NCI-H345 treated with DMSO at 0.1 percent for 48 hours (cell line): ENCODE data around the gene PDCD1.
"Not testable (repeated sequence)": the region's sequence is repeated elsewhere in the genome, so short reads cannot be mapped to it uniquely, and the experiment has no call there.

Experiments
- DNase-seq: peaks from one replicate; lab custom pipeline; 2025; ENCODE audit not compliant: unreplicated experiment; lab: John Stamatoyannopoulos, UW

PDCD1 gene

GRCh38 chr2:241814643-241815476 lies 43.8 kb downstream of the PDCD1 start:
- no peak for DNase-seq

DNA sequence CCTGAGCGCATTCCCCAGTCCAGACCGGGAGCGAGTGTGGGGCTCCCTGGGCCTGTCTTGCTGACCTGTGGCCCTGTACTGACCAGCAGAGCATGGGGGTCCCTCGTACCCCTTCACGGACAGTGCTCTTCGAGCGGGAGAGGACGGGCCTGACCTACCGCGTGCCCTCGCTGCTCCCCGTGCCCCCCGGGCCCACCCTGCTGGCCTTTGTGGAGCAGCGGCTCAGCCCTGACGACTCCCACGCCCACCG lies 44.4 kb downstream of the PDCD1 start:
- DNase-seq, result no peak

DNA sequence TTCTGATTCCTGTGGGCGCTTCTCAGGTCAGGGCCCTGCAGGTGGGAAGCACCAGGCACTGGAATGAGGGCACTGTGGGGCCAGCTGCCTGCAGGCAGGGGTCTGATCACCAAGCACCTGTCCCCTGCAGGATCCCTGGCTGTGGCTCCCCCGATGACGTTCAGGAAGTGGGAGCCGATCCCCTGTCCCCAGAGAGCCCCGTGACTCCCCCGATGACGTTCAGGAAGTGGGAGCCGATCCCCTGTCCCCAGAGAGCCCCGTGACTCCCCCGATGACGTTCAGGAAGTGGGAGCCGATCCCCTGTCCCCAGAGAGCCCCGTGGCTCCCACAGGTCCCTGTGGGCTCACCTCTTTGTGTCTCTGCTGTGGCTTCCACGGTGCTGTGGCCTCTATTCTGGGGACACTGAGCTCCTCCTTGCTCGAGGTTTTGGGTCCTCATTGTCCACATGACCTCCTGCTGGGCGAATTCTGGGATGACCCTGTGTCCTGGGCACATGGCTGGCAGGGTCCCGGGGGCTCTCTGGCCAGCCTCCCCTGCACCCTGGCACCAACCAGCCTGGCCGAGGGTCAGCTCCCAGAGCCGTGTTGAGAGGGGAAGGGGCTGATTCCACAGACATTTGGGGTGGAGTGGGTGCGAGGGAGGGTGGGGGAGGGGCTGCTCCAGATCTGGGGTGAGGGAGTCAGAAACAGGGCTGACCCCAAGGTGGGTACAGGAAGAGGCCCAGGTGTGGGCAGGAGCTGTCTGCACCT lies 44.9 kb downstream of the PDCD1 start:
- DNase-seq, result no peak

DNA sequence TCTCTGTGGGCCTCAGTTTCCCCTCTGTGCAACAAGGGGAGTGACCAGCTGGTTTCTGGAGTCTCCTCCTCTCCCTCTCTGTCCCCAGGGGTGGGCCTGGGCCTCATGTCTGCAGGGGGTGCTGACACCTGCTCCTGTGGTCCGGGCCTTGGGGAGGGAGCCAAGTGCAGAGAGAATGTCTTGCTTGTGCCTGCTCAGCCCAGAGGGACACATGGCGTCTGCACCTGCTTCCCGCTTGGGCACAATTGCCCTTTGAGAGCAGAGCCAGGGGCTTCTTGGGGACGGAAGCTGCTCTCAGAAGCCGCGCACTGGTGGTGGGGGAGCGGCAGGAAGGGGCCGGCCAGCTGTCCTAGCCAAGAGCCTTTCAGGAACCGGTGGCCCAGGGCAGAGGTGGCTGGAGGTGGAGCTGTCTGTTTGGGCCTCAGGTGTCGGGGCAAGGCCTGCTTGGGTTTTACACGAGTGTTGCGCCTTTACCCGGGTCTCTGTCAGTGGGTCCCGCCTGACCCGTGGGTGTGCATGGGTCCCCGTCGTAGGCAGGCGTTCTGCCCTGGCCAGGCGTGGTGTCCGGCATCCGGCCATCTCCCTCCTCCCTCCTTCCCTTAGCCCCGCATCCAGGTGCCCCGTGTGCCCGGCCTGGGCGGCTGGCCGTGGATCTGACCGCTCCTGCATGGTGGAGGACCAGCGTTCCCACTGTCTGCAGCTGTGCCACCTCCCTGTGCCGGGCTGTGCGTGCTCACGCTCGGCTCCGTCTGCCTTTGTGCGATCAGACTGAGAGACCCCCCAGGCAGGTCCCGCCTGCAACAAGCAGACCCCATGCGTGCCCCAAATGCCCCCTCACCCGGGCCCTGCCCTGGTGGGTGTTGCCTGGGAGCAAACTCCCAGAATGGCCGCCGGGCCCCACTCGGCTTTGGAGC lies 45.7 kb downstream of the PDCD1 start:
- DNase-seq, result no peak

GRCh38 chr2:241811952-241812729 lies 46.6 kb downstream of the PDCD1 start:
- DNase-seq, result no peak

- DNase-seq, result no peak
Observed at GRCh38 chr2:241811201-241811951, 47.3 kb downstream of the PDCD1 start.

DNA sequence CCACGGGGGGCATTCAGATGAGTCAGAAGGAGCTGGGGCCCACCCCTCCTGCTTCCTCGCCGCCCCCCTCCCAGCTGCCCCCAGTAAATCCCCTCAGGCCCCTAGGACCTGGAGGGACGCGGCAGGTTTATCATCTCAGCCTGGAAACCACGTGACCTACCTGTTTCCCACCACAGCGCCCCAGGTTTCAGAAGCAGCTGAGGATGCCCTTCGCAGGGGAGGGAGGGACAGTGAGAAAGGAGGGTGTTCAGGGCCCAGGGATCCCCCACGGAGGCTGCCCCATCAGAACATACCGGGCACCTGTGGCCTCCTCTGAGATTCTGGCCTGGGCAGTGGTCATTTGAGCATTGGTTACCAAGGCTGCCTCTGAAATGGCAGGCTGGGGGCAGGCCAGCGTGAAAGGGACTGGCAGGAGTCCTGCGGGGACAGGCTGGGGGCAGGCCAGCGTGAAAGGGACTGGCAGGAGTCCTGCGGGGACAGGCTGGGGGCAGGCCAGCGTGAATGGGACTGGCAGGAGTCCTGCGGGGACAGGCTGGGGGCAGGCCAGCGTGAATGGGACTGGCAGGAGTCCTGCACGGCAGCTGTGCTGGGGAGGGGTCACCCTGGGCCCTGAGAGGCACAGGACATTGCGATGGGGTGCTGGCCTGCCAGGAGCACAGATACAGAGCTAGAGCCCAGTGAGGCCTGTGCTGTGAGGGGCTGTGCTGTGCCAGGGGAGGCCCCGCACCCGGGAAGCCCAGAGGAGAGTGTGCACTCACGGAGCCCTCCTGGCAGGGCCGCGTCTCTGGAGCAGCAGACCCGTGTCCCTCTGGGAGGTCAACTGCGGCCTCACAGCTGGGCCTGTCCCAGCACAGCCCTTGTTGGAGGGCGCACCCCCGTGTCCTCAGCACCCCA lies 48.1 kb downstream of the PDCD1 start:
- no peak for DNase-seq

DNA sequence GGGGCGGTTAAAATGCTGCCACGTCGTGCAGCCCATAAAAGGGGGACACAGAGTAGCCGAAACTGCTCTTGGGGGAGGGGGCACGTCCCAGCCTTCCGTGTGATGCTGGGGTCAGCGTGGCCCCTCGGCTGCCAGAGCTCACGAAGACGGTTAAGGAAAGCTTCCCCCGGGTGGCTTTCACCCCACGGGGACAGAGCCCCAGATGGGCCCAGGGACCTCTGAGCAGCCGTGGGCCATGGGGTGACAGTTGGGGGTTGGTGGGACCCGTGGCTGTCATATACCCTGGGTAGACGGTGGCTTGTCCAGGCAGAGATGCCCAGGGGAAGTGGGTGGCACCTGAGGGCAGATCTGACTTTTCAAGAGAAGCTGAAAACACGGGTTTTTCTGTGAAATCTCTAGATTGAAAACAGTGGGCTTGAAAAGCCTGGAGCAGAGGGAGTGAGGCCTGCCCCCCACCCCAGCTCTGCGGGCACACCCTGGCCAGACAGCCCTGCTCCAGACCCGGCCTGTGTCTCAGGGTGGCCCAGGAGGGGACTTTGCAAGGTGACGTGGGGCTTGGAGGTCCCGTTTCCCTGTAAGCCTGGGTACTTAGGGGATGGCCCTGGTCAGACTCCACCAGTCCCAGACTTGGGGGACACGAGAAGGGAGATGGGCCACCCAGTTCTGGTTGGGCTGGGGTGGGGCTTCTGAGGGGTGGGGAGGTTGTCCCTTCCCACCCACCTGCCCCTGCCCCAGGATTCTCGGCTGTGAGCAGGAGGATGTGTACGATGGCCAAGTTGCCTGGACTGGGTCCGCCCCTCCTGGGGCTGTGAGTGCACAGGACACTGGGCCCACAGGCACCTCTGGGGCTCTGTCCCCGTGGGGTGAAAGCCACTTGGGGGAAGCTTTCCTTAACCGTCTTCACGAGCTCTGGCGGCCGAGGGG lies 49.0 kb downstream of the PDCD1 start:
- DNase-seq, result no peak

DNA sequence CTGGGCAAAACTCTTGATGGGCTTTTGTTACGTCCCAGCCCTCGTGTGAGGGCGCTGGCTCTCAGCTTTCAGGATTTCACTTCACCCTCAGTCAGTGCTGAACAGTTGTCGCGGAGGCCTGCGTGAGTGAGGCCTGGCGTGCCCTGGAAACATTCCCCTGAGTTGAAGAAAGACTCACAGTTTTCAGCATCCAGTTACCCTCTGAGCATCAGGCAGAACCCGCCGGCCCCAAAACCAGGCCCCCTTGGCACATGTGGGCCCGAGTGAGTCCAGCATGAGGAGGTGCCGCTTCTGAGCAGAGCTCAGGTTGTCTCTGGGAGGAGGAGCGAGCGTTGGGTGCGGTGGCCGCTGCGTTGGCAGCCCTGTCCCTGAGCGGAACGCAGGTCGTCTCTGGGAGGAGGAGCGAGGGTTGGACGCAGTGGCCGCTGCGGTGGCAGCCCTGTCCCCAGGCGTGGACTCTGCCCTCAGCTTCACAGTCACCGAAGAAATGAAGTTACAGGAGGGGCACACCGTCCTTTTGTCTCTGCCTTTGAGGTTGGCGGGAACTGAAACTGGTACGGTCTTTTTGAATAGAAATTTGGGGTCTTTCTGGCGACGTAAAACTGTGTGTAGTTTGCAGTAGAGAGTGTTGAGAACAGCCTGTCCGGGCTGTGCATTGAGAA lies 49.8 kb downstream of the PDCD1 start, which contains the start of gene NEU4:
Gene NEU4 (plus strand): TSS at position 473 of the 662 bp plus-strand sequence. CDS start 5,292 bp downstream, outside the sequence.
- DNase-seq, result no peak

DNA sequence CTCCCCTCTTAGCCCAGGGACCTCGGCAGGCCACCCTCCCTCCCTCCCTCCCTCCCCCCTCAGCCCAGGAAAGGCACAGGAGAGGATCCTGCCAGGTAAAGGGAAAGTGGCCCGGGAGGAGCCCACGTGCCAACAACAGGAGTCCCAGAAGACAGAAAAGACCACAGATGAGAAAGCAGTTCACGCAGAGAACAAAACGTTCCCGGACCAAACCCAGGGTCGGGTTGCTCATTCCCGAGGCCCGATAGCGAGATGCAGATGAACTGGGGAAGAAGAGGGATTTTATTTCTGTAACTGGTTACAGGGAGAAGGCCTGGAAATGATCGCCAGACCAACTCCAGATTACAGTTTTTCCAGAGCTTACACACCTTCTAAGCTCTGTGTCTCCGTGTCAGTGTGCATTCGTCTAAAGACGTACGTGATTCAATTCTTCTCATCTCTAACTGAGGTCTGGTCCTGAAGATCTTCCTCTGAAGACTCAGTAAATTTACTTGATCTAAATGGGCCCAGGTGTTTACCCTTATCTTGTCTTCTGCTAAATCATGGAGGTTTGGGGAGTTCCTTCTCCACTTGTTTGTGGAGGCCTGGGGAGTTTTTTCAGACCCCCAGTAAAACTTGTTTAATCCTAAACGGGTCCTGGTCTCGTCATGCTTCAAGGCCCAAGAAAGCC lies 50.5 kb downstream of the PDCD1 start:
- no peak for DNase-seq

DNA sequence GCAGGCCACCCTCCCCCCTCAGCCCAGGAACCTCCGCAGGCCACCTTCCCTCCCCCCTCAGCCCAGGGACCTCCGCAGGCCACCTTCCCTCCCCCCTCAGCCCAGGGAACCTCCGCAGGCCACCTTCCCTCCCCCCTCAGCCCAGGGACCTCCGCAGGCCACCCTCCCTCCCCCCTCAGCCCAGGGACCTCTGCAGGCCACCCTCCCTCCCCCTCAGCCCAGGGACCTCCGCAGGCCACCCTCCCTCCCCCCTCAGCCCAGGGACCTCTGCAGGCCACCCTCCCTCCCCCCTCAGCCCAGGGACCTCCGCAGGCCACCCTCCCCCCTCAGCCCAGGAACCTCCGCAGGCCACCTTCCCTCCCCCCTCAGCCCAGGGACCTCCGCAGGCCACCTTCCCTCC lies 52.5 kb downstream of the PDCD1 start:
- DNase-seq, result not testable (repeated sequence)

DNA sequence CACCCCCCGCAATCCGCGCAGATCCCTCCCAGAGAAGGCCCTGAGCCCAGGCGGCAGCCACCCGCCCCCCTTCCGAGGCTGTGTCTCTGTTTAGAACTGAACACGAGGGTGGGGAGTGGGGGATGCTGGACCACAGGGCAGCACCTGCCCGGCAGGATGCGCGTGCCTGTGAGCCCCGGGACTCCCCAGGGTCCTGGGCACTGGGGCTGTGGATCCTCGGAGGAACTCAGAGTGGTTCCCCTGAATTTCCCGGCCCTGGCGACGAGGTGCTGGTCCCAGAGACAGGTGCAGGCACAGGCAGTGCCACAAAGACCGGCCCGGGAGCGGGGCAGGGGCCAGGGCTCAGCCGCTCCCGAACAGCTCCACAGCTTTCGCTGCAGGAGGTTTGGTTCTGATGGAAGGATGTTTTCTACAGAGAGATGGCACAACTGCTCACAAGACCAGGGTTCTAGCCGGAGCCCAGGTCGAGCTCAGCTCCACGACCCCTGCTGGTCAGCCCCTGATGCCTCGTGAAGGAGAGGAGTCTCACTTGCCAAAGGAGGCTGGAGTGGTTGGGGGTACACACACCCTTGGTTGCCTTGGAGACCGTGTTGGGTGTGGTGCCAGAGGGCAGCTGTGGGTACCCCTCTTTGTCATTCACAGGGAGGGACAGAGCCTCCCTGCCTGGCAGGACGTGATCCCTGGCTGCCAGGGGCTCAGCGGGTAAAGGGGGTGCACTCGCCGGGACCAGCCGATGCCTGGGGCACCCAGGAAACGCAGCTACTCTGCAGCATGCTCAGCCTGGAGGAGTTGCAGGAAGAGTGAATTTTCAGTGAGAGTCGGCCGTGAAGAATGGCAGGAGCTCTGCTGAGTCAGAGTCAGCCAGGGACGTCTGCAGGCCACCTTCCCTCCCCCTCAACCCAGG lies 54.1 kb downstream of the PDCD1 start:
- DNase-seq, result no peak

DNA sequence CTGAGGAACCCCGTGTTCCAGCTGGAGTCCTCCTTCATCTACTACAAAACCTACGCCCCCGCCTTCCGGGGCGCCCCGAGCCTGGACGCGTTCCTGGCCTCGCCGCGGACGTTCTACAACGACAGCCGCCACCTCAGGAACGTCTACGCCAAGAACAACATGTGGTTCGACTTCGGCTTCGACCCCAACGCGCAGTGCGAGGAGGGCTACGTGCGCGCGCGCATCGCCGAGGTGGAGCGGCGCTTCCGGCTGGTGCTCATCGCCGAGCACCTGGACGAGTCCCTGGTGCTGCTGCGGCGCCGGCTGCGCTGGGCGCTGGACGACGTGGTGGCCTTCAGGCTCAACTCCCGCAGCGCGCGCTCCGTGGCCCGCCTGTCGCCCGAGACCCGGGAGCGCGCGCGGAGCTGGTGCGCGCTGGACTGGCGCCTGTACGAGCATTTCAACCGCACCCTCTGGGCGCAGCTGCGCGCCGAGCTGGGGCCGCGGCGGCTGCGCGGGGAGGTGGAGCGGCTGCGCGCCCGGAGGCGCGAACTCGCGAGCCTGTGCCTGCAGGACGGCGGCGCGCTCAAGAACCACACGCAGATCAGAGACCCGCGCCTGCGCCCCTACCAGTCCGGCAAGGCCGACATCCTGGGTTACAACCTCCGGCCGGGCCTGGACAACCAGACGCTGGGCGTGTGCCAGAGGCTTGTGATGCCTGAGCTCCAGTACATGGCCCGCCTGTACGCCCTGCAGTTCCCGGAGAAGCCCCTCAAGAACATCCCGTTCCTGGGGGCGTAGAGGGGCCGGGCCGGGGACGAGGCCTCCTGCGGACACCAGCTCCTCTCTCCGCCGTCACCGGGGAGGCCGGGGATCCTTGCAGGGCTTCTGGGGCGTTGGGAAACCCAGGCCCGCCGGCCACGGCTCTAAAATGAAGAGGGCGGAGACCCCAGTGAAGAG lies 55.0 kb downstream of the PDCD1 start:
- peak; percentile 31 for DNase-seq

DNA sequence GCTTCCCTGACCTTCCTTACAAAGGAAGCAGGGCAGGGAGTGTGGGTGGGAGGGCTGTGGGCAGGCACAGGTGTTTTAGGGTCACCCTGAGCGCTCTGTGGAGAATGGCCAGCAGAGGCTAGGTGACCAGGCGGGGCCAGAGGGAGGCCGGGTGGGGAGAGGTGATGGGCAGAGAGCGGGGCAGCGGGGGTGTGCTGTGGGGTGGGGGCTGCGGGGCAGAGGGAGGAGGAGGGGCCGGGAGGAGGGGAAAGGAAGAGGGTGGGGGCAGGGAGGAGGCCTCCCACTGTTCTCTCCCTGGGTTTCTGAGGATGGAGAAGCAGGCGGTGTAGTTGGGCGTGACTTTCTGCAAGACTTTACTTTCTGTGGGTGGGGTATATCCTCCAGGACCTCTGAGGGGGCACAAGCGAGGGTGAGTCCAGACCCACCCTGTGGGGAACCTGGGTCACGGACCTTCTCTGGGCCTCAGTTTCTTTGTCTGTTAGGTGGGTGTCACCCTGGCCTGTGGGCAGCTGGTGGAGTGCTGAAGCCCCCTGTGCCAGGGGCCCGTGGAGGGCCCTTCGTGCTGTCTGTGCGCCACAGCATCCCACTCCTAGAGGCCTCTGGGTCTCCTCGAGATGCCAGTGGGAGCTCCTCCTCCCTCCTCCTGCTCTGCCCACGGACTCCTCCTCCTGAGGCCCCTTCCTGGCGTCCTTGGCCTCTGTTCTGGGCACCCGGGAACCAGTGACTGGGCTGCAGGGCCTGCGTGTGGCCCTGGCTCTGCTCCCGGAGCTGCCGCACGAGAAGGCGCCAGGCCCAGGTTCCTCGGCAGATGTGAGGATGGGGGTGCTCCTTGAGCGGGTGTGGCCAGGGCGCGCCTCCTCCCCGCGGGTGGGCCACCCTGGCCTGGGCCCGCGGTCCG lies 56.0 kb downstream of the PDCD1 start:
- no peak for DNase-seq
